GM10847 (cell line): Measurements from ENCODE around the gene S100A7.

Source experiments
- POLR2A ChIP-seq: IDR thresholded peaks from 2 replicates; pipeline ENCODE4 v1.6.1; 2011; ENCODE audit not compliant: insufficient read length; ENCODE audit errors: extremely low read depth

S100A7 gene

GRCh38 chr1:153426809-153427208 lies 33.6 kb downstream of the S100A7 start:
- no peak for TF ChIP-seq POLR2A

GRCh38 chr1:153422450-153423068 lies 37.9 kb downstream of the S100A7 start:
- no peak for TF ChIP-seq POLR2A

DNA sequence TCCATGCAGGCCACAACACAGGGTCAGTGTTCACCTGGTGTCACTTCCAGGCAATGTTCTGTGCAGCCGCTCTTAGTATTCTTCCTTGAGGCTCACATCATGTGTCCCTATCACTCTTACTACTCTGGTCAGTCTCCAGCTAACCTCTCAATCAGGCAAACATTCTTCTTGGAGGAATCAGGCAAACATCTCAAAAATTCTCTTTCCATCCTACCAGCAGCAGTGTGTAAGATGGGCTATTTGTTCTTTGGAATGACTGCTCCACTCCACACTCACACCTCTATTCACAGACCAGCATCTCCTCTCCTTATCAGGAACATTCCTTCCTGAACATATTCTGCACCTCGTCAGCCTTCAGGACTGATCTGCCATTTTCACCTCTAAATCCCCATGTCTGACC lies 40.1 kb downstream of the S100A7 start:
- no peak for TF ChIP-seq POLR2A

DNA sequence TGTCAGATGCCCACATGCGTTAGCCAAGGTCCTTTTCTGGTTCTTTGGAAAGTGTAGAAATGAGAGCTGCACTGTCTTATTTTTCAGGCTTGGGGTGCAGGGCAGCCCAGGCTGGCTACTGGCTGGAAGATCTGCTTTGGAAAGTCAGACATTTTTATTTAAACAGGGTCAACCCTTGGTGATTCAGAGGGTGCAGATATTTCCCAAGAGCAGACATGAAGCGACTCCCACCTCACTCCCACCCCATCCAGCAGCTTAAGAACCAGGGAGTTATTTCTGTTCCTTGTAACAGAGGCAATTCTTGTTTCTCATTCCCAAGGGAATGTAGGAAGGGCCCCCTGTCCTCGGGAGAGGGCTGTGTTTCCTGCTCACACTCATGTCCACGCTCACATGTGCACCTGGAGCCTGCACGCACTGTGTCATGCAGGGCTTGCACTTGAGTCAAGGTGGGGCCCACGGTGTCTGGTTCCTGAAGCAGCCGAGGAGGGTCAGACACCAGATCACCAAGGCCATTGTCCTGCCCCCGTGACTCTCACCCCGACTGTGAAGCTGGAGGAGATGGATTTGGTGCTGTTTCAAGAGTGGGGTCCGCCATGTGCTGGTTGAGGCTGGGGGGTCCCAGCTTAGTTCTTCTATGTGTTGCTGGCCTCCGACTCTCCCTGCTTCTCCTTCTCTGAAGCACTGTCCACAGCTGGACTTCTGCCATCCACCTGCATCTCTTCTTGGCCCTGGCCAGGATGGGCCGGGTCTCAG lies 43.1 kb downstream of the S100A7 start:
- TF ChIP-seq POLR2A = no peak

DNA sequence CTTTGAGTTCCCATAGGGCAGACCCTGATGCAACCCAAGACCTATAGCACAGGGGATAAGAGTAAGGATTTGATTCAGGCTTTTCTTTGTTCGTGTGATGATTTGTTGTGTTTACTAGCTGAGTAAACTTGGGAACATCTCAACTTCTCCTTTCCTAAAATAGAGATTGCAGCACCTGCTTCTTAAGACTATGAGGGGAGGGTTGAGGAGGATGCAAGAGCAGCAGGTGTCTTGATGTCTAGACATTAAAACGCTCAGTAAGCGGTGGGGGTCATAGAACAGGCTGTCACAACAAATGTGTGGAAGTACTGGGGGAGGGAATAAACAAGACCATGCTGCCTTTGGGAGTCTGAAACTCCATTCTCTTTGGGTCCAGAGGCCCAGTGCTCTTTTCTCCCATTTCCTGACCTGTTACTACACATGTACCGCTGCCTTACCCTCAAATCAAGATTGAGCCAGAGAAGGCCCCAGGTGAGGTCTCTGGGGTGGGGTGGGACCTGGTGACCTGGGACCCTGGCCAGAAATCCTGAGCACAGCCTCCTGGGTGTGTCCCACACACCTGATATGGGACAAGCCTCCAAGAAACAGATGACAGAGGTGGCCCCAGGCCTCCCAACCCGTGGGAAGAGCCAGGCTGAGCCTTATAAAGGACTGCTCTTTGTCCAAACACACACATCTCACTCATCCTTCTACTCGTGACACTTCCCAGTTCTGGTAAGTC lies 44.4 kb downstream of the S100A7 start, which contains the start of gene S100A7A:
Gene S100A7A (plus strand): TSS at position 671 of the 721 bp plus-strand sequence. CDS start 1,563 bp downstream, outside the sequence.
- no peak for TF ChIP-seq POLR2A
